ENCODE measurements around the gene VSTM5. TPM values are rescaled to one million over a fixed set of nuclear protein-coding genes. Genes with fewer than 3 reads are reported as not detected.

VSTM5 gene
- total RNA-seq, 1 donor = 0.36 TPM

- TF ChIP-seq CTCF (IDR thresholded peaks at IDR 0.05; ENCODE audit: extremely low read depth, low read depth, low read length) = no peak
- Histone ChIP-seq H3K27ac (ENCODE audit: low read depth, low read length) (no peak overlapping the region), H3K4me1 (ENCODE audit: insufficient read depth, low read length) (no peaks in the 10 kb centered on the region), H3K4me2 (ENCODE audit: insufficient read depth, low read length) (no peak overlapping the region), H3K27me3 (ENCODE audit: insufficient read depth, low read length) (no peaks in the 10 kb centered on the region), H3K36me3 (ENCODE audit: insufficient read depth, low read length) (no peaks in the 10 kb centered on the region), H3K79me2 (ENCODE audit: insufficient read depth, low read length) (no peaks in the 10 kb centered on the region), H4K20me1 (ENCODE audit: insufficient read depth, low read length) (no peaks in the 10 kb centered on the region), H3K4me3 (ENCODE audit: insufficient read depth, low read length) (no peak overlapping the region), H2AFZ (ENCODE audit: low read length) (no peak overlapping the region), H3K9me3 (ENCODE audit: low read depth, low read length) (no peaks in the 10 kb centered on the region)
- no peak for DNase-seq (ENCODE audit: insufficient read length, low spot score, missing footprints)
Measured at GRCh38 chr11:93772123-93772522, 78.3 kb downstream of the VSTM5 start.

GRCh38 chr11:93770160-93770559 is 80.3 kb downstream of the VSTM5 start:
- Histone ChIP-seq H3K79me2 (ENCODE audit: insufficient read depth, low read length) (no peaks in the 10 kb centered on the region), H3K27ac (ENCODE audit: low read depth, low read length) (no peak overlapping the region), H2AFZ (ENCODE audit: low read length) (no peak overlapping the region), H3K9me3 (ENCODE audit: low read depth, low read length) (no peaks in the 10 kb centered on the region), H3K4me2 (ENCODE audit: insufficient read depth, low read length) (no peak overlapping the region), H3K4me1 (ENCODE audit: insufficient read depth, low read length) (no peaks in the 10 kb centered on the region), H3K27me3 (ENCODE audit: insufficient read depth, low read length) (no peaks in the 10 kb centered on the region), H3K4me3 (ENCODE audit: insufficient read depth, low read length) (no peak overlapping the region), H3K36me3 (ENCODE audit: insufficient read depth, low read length) (no peaks in the 10 kb centered on the region), H4K20me1 (ENCODE audit: insufficient read depth, low read length) (no peaks in the 10 kb centered on the region)
- no peak for TF ChIP-seq CTCF (IDR thresholded peaks at IDR 0.05; ENCODE audit: extremely low read depth, low read depth, low read length)
- no peak for DNase-seq (ENCODE audit: insufficient read length, low spot score, missing footprints)

Small RNA genes lying within 50 kb of the gene (small RNA-seq; reads per million reads assigned to genes)
- not detected for gene RF00019

Other genes with a start within 250 kb of the VSTM5 start
- 19.9 and 21.8 TPM in 2 replicates for gene CEP295, start 188.9 kb downstream of the VSTM5 start, total RNA-seq
- 119 and 126 TPM in 2 replicates for gene TAF1D, start 109.1 kb downstream of the VSTM5 start, total RNA-seq
- 17.7 and 20.9 TPM in 2 replicates for gene C11orf54, start 108.9 kb downstream of the VSTM5 start, total RNA-seq
- gene MED17, start 66.3 kb downstream of the VSTM5 start, total RNA-seq = 30.4 and 32.6 TPM in 2 replicates
- not detected in 2 replicates for gene HEPHL1, start 170.7 kb upstream of the VSTM5 start, total RNA-seq